Measurements from ENCODE around the gene MLKL. TPM values are rescaled to one million over a fixed set of nuclear protein-coding genes. Genes with fewer than 3 reads are reported as not detected.

Gene MLKL
- total and polyA plus RNA-seq, 2 experiments from 2014 or later: 10.4 to 13.6 TPM

- Histone ChIP-seq H3F3A (ENCODE audit: insufficient read depth) (peaks cover 10% of the 10 kb centered on the region), H3K27me3 (replicated peaks; ENCODE audit: insufficient read depth) (no peaks in the 10 kb centered on the region), H3K9me2 (ENCODE audit: insufficient read depth) (no peaks in the 10 kb centered on the region), H3K4me3 (peak overlapping the region; percentile 80; the same call in 1 of the 2 replicates), H3K4me2 (ENCODE audit: unreplicated experiment) (peak overlapping the region; percentile 89), H3K4me1 (ENCODE audit: insufficient read depth) (peaks cover 21% of the 10 kb centered on the region), H2AFZ (peak overlapping the region; percentile 20; the same call in 1 of the 2 replicates), H3K9me3 (ENCODE audit: low read depth) (no peaks in the 10 kb centered on the region), H4K20me1 (ENCODE audit: insufficient read depth) (no peaks in the 10 kb centered on the region), H3K27ac (no peak overlapping the region), H3K79me2 (ENCODE audit: insufficient read depth) (peaks cover 35% of the 10 kb centered on the region), H3K36me3 (ENCODE audit: low read depth) (0 out of 2 replicates have a peak, but pooled peaks cover 7% of the 10 kb centered on the region), H3K9ac (peak overlapping the region; percentile 25; the same call in 1 of the 2 replicates)
- in situ Hi-C loops (cut with MboI): no loop called here
- WGBS, 2 experiments (ENCODE audit: low coverage in 1 of 2, low lambda C conversion rate in 2 of 2, missing lambda C conversion rate in 2 of 2): 53 to 57% methylated on average over 4 of the region's 4 CpGs
- TF ChIP-seq EZH2phosphoT487 (IDR thresholded peaks at IDR 0.05; ENCODE audit: insufficient read depth, low read depth) (no peak), EZH2 (IDR thresholded peaks at IDR 0.05; ENCODE audit: insufficient read depth, poor library complexity, severe bottlenecking) (no peak)
- DNase-seq: peak; percentile 50
Observed at GRCh38 chr16:74698222-74698621, 2.4 kb downstream of the MLKL start.

DNA sequence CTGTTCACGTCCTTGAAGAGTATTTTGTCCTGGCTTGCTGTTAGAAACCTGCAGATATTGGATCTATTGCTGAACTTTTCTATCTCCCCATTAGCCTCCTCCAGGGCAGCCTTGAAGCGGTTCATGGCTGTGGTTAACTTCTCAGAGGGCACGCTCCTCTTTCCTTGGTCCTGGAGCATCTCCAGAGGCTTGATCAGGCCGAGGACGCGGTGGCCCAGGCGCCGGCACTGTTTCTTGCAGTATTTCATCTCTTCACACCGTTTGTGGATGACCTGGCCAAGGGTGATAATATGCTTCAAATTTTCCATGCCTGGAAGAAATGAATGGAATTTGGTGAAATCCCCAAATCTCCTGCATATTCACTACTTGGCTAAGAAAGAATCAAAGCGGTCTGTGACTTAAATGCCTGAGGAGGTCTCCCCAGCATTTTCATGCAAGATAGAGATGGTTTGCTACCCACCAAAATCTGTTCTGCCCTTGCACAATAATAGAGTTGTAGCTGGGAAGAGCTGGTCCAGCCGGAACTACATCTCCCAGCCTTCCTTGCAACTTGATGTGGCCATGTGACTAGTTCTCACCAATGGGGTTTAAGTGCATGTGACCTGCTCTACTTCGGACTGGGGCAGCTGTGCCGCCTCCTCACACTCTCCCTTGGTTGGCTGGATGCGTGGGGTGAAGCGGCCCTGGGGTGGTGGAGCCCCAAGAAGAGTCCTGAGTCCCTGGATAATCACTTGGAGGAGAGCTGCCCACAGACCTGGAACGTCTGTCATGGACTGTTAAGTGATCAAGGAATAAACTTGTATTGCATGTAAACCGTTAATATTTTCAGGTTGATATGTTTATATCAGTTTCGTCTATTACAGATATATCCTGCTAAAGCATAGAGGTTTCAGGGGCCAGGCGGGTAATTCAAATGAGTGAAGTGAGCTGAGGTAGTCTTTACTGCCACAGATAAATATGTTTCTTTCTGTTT, 4.9 kb downstream of the MLKL start:
- Histone ChIP-seq H3K36me3 (ENCODE audit: low read depth) (0 out of 2 replicates have a peak, but pooled peaks cover 17% of the 10 kb centered on the region), H3K9ac (peak overlapping the region; percentile 56), H3K9me2 (ENCODE audit: insufficient read depth) (no peaks in the 10 kb centered on the region), H3K79me2 (ENCODE audit: insufficient read depth) (peaks cover 35% of the 10 kb centered on the region), H3K4me1 (ENCODE audit: insufficient read depth) (peaks cover 16% of the 10 kb centered on the region), H3K27ac (peak overlapping the region; percentile 19), H4K20me1 (ENCODE audit: insufficient read depth) (no peaks in the 10 kb centered on the region), H3K27me3 (replicated peaks; ENCODE audit: insufficient read depth) (no peaks in the 10 kb centered on the region), H2AFZ (peak overlapping the region; percentile 86), H3K9me3 (ENCODE audit: low read depth) (no peaks in the 10 kb centered on the region), H3F3A (ENCODE audit: insufficient read depth) (peaks cover 4% of the 10 kb centered on the region; the same call in 1 of the 2 replicates), H3K4me2 (ENCODE audit: unreplicated experiment) (peak overlapping the region; percentile 79), H3K4me3 (peak overlapping the region; percentile 71)
- peak; percentile 95 for DNase-seq
- in situ Hi-C loops (cut with MboI): no loop called here
- 49 to 50% methylated on average over 19 of the region's 19 CpGs for WGBS, 2 experiments (ENCODE audit: low coverage in 1 of 2, low lambda C conversion rate in 2 of 2, missing lambda C conversion rate in 2 of 2)
- TF ChIP-seq EZH2 (IDR thresholded peaks at IDR 0.05; ENCODE audit: insufficient read depth, poor library complexity, severe bottlenecking) (no peak), EZH2phosphoT487 (IDR thresholded peaks at IDR 0.05; ENCODE audit: insufficient read depth, low read depth) (no peak)

GRCh38 chr16:74691093-74691855, 9.4 kb downstream of the MLKL start:
- H3K4me2 ChIP-seq (ENCODE audit: unreplicated experiment): no peak overlapping the region
- H3K9ac ChIP-seq: no peak overlapping the region
- peak; percentile 44 for DNase-seq
- H3K9me2 ChIP-seq (ENCODE audit: insufficient read depth): no peaks in the 10 kb centered on the region
- no peak overlapping the region for H3K4me3 ChIP-seq
- 75 to 77% methylated on average over 10 of the region's 10 CpGs for WGBS, 2 experiments (ENCODE audit: low coverage in 1 of 2, low lambda C conversion rate in 2 of 2, missing lambda C conversion rate in 2 of 2)
- H3K27me3 ChIP-seq (replicated peaks; ENCODE audit: insufficient read depth): no peaks in the 10 kb centered on the region
- H3K36me3 ChIP-seq (ENCODE audit: low read depth): peaks cover 24% of the 10 kb centered on the region; the same call in 1 of the 2 replicates
- H4K20me1 ChIP-seq (ENCODE audit: insufficient read depth): no peaks in the 10 kb centered on the region
- H3K27ac ChIP-seq: no peak overlapping the region
- no peak overlapping the region for H2AFZ ChIP-seq
- no peaks in the 10 kb centered on the region for H3K9me3 ChIP-seq (ENCODE audit: low read depth)
- peaks cover 6% of the 10 kb centered on the region; the same call in 1 of the 2 replicates for H3K79me2 ChIP-seq (ENCODE audit: insufficient read depth)
- no peak for TF ChIP-seq EZH2phosphoT487 (IDR thresholded peaks at IDR 0.05; ENCODE audit: insufficient read depth, low read depth)
- TF ChIP-seq EZH2 (IDR thresholded peaks at IDR 0.05; ENCODE audit: insufficient read depth, poor library complexity, severe bottlenecking): no peak
- in situ Hi-C loops (cut with MboI): no loop called here
- no peaks in the 10 kb centered on the region for H3K4me1 ChIP-seq (ENCODE audit: insufficient read depth)
- H3F3A ChIP-seq (ENCODE audit: insufficient read depth): peaks cover 4% of the 10 kb centered on the region; the same call in 1 of the 2 replicates

DNA sequence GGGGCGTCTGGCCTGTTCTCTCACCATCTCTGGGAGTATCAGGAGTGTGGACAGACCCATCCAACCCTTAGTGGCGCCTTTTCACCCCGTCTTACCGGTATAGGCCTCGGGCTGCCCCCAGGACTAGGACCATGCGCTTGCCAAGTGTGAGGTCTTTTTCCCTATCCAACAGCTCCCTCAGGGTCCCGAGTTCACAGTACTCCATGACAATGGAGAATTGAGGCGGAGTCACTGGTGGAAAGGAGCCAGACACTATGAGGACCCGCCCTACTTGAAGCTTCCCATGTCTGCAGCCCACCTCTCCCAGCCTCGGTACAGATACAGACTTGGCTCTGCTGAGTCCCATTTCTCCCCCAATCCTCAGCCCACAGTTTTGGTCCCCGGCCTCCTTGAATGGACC, 18.1 kb downstream of the MLKL start:
- H3K36me3 ChIP-seq (ENCODE audit: low read depth): no peaks in the 10 kb centered on the region
- H3K9ac ChIP-seq: no peak overlapping the region
- no peak overlapping the region for H3K27ac ChIP-seq
- no peaks in the 10 kb centered on the region for H3K9me3 ChIP-seq (ENCODE audit: low read depth)
- H4K20me1 ChIP-seq (ENCODE audit: insufficient read depth): no peaks in the 10 kb centered on the region
- no peaks in the 10 kb centered on the region for H3K4me1 ChIP-seq (ENCODE audit: insufficient read depth)
- TF ChIP-seq EZH2phosphoT487 (IDR thresholded peaks at IDR 0.05; ENCODE audit: insufficient read depth, low read depth): no peak
- H3F3A ChIP-seq (ENCODE audit: insufficient read depth): no peaks in the 10 kb centered on the region
- no peak overlapping the region for H2AFZ ChIP-seq
- WGBS, 2 experiments (ENCODE audit: low coverage in 1 of 2, low lambda C conversion rate in 2 of 2, missing lambda C conversion rate in 2 of 2): 77 to 81% methylated on average over 11 of the region's 11 CpGs
- in situ Hi-C loops (cut with MboI): no loop called here
- H3K79me2 ChIP-seq (ENCODE audit: insufficient read depth): no peaks in the 10 kb centered on the region
- H3K27me3 ChIP-seq (replicated peaks; ENCODE audit: insufficient read depth): no peaks in the 10 kb centered on the region
- no peak for DNase-seq
- no peak overlapping the region for H3K4me3 ChIP-seq
- no peaks in the 10 kb centered on the region for H3K9me2 ChIP-seq (ENCODE audit: insufficient read depth)
- no peak overlapping the region for H3K4me2 ChIP-seq (ENCODE audit: unreplicated experiment)

Measured in GM23248 (cell line).